HEK293 (cell line): Measurements from ENCODE around the gene DNASE1L3.

Source experiments
- CTCF ChIA-PET: fragments of 350-600 bp; formaldehyde crosslinking; extraction: SDS; loops from one replicate; lab custom pipeline; 2021; ENCODE audit warnings: antibody characterized with exemption; lab: Yijun Ruan, JAX
- POLR2A ChIA-PET: fragments of 300-600 bp; formaldehyde crosslinking; extraction: SDS; loops from one replicate; lab custom pipeline; 2020; ENCODE audit warnings: antibody characterized with exemption, inconsistent platforms; lab: Yijun Ruan, JAX
- H3K27ac ChIP-seq: fragments of 200-500 bp; sonication (Bioruptor generic); 2 replicates; pipeline ENCODE4 v1.5.1; 2014; ENCODE audit warnings: low read depth, low read length, control low read depth, inconsistent platforms; ENCODE audit errors: extremely low read depth
- H3K36me3 ChIP-seq, 2 experiments: fragments of 200-500 bp in 1 of 2; sonication (Bioruptor generic) in 1 of 2; 1 replicate in 1 of 2; 2 replicates in 1 of 2; pipeline ENCODE4 v1.5.1; 2014 to 2017; ENCODE audit warnings: inconsistent platforms in 2 of 2, low read length in 2 of 2; ENCODE audit not compliant: control insufficient read depth in 2 of 2, insufficient read depth in 1 of 2
- H3K4me1 ChIP-seq: fragments of 200-500 bp; sonication (Bioruptor generic); 2 replicates; pipeline ENCODE4 v1.5.1; 2014; ENCODE audit warnings: mild to moderate bottlenecking, low read length, inconsistent platforms; ENCODE audit not compliant: control insufficient read depth, insufficient read depth
- H3K4me3 ChIP-seq: 2 replicates; pipeline ENCODE4 v1.5.1; 2011; ENCODE audit warnings: low read depth, mild to moderate bottlenecking, control low read depth, low read length, moderate library complexity
- H3K9me3 ChIP-seq: fragments of 200-500 bp; sonication (Bioruptor generic); 2 replicates; pipeline ENCODE4 v1.5.1; 2014; ENCODE audit warnings: low read depth, low read length, inconsistent platforms; ENCODE audit not compliant: control insufficient read depth, insufficient read depth
- EGR2 ChIP-seq: fragments of 450-650 bp; formaldehyde crosslinking; IDR thresholded peaks from 2 replicates; pipeline ENCODE4 v1.5.1; 2016; ENCODE audit warnings: low read depth, missing biosample characterization, missing genetic modification characterization
- IKZF3 ChIP-seq: fragments of 450-650 bp; IDR thresholded peaks from 2 replicates; pipeline ENCODE4 v1.5.0; 2018; ENCODE audit warnings: missing biosample characterization, mild to moderate bottlenecking, missing genetic modification characterization, moderate library complexity
- KLF10 ChIP-seq: fragments of 450-650 bp; IDR thresholded peaks from 2 replicates; pipeline ENCODE4 v1.5.1; 2018; ENCODE audit warnings: missing biosample characterization, mild to moderate bottlenecking, missing genetic modification characterization
- KLF8 ChIP-seq: fragments of 450-650 bp; formaldehyde crosslinking; IDR thresholded peaks from 2 replicates; pipeline ENCODE4 v1.5.1; 2016; ENCODE audit warnings: missing biosample characterization, missing genetic modification characterization
- SP2 ChIP-seq: fragments of 450-650 bp; formaldehyde crosslinking; IDR thresholded peaks from 2 replicates; pipeline ENCODE4 v1.5.1; 2016; ENCODE audit warnings: missing biosample characterization, missing genetic modification characterization
- ZNF169 ChIP-seq: fragments of 450-650 bp; formaldehyde crosslinking; IDR thresholded peaks from 2 replicates; pipeline ENCODE4 v1.5.1; 2016; ENCODE audit warnings: missing biosample characterization, missing genetic modification characterization
- ZNF221 ChIP-seq: fragments of 450-650 bp; formaldehyde crosslinking; IDR thresholded peaks from 2 replicates; pipeline ENCODE4 v1.5.1; 2017; ENCODE audit warnings: missing biosample characterization, missing genetic modification characterization, borderline replicate concordance
- ZNF48 ChIP-seq: fragments of 450-650 bp; formaldehyde crosslinking; IDR thresholded peaks from 2 replicates; pipeline ENCODE4 v1.5.1; 2016; ENCODE audit warnings: missing biosample characterization, missing genetic modification characterization
- ZNF610 ChIP-seq: fragments of 450-650 bp; formaldehyde crosslinking; IDR thresholded peaks from 2 replicates; pipeline ENCODE4 v1.5.1; 2016; ENCODE audit warnings: missing biosample characterization, missing genetic modification characterization, borderline replicate concordance
- ZNF76 ChIP-seq: fragments of 450-650 bp; formaldehyde crosslinking; IDR thresholded peaks from 2 replicates; pipeline ENCODE4; 2016; ENCODE audit warnings: low read depth, missing biosample characterization, missing genetic modification characterization, borderline replicate concordance
- ZNF837 ChIP-seq: fragments of 450-650 bp; formaldehyde crosslinking; IDR thresholded peaks from 2 replicates; pipeline ENCODE4 v1.5.1; 2016; ENCODE audit warnings: missing biosample characterization, missing genetic modification characterization
- TF ChIP-seq, protein P1 (sequence below): fragments of 450-650 bp; formaldehyde crosslinking; IDR thresholded peaks from 2 replicates; pipeline ENCODE4 v1.5.1; 2017; ENCODE audit warnings: missing biosample characterization, missing genetic modification characterization
- TF ChIP-seq, protein P2 (sequence below): fragments of 450-650 bp; formaldehyde crosslinking; IDR thresholded peaks from 2 replicates; pipeline ENCODE4 v1.5.1; 2016; ENCODE audit warnings: missing biosample characterization, missing genetic modification characterization, borderline replicate concordance
- TF ChIP-seq, protein P3 (sequence below): fragments of 450-650 bp; formaldehyde crosslinking; IDR thresholded peaks from 2 replicates; pipeline ENCODE4 v1.5.1; 2016; ENCODE audit warnings: missing biosample characterization, missing genetic modification characterization, low read depth
- TF ChIP-seq, protein P4 (sequence below): fragments of 450-650 bp; formaldehyde crosslinking; IDR thresholded peaks from 2 replicates; pipeline ENCODE4 v1.5.1; 2016; ENCODE audit warnings: missing biosample characterization, missing genetic modification characterization
- TF ChIP-seq, protein P5 (sequence below): fragments of 450-650 bp; formaldehyde crosslinking; IDR thresholded peaks from 2 replicates; pipeline ENCODE4 v1.5.1; 2016; ENCODE audit warnings: missing biosample characterization, missing genetic modification characterization

The DNASE1L3 gene

DNA sequence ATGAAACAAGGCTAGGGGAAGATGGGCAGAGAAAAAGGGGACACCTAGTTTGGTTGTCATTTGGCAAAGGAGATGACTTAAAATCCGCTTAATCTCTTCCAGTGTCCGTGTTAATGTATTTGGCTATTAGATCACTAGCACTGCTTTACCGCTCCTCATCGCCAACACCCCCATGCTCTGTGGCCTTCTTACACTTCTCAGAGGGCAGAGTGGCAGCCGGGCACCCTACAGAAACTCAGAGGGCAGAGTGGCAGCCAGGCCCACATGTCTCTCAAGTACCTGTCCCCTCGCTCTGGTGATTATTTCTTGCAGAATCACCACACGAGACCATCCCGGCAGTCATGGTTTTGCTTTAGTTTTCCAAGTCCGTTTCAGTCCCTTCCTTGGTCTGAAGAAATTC lies 39.6 kb downstream of the DNASE1L3 start (continued):
- TF ChIP-seq, protein P1, sequence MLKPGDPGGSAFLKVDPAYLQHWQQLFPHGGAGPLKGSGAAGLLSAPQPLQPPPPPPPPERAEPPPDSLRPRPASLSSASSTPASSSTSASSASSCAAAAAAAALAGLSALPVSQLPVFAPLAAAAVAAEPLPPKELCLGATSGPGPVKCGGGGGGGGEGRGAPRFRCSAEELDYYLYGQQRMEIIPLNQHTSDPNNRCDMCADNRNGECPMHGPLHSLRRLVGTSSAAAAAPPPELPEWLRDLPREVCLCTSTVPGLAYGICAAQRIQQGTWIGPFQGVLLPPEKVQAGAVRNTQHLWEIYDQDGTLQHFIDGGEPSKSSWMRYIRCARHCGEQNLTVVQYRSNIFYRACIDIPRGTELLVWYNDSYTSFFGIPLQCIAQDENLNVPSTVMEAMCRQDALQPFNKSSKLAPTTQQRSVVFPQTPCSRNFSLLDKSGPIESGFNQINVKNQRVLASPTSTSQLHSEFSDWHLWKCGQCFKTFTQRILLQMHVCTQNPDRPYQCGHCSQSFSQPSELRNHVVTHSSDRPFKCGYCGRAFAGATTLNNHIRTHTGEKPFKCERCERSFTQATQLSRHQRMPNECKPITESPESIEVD (tag by site-specific recombination) = no peak
- TF ChIP-seq, protein P2, sequence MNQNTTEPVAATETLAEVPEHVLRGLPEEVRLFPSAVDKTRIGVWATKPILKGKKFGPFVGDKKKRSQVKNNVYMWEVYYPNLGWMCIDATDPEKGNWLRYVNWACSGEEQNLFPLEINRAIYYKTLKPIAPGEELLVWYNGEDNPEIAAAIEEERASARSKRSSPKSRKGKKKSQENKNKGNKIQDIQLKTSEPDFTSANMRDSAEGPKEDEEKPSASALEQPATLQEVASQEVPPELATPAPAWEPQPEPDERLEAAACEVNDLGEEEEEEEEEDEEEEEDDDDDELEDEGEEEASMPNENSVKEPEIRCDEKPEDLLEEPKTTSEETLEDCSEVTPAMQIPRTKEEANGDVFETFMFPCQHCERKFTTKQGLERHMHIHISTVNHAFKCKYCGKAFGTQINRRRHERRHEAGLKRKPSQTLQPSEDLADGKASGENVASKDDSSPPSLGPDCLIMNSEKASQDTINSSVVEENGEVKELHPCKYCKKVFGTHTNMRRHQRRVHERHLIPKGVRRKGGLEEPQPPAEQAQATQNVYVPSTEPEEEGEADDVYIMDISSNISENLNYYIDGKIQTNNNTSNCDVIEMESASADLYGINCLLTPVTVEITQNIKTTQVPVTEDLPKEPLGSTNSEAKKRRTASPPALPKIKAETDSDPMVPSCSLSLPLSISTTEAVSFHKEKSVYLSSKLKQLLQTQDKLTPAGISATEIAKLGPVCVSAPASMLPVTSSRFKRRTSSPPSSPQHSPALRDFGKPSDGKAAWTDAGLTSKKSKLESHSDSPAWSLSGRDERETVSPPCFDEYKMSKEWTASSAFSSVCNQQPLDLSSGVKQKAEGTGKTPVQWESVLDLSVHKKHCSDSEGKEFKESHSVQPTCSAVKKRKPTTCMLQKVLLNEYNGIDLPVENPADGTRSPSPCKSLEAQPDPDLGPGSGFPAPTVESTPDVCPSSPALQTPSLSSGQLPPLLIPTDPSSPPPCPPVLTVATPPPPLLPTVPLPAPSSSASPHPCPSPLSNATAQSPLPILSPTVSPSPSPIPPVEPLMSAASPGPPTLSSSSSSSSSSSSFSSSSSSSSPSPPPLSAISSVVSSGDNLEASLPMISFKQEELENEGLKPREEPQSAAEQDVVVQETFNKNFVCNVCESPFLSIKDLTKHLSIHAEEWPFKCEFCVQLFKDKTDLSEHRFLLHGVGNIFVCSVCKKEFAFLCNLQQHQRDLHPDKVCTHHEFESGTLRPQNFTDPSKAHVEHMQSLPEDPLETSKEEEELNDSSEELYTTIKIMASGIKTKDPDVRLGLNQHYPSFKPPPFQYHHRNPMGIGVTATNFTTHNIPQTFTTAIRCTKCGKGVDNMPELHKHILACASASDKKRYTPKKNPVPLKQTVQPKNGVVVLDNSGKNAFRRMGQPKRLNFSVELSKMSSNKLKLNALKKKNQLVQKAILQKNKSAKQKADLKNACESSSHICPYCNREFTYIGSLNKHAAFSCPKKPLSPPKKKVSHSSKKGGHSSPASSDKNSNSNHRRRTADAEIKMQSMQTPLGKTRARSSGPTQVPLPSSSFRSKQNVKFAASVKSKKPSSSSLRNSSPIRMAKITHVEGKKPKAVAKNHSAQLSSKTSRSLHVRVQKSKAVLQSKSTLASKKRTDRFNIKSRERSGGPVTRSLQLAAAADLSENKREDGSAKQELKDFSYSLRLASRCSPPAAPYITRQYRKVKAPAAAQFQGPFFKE = no peak
- TF ChIP-seq ZNF837 (tag by site-specific recombination) = no peak

DNA sequence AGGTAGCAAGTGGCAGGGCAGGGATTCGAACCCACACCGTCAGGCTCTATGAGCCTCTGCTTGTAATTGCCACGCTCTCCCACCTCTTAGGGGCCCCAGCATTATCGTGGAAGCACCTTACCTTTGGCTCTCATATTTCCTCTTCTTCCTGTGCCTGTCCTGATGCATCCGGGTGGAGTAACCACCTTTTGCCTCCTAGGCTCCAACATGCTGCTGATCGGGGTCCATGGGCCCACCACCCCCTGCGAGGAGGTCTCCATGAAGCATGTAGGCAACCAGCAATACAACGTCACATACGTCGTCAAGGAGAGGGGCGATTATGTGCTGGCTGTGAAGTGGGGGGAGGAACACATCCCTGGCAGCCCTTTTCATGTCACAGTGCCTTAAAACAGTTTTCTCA lies 40.4 kb downstream of the DNASE1L3 start:
- ChIA-PET CTCF (no interaction called here), POLR2A (no interaction called here)
- Histone ChIP-seq H3K9me3 (no peaks in the 10 kb centered on the region), H3K36me3 (peaks cover 0 to 51% of the 10 kb centered on the region in 2 experiments; a peak in 1 of 3 replicates), H3K4me3 (no peak overlapping the region), H3K27ac (no peak overlapping the region), H3K4me1 (no peaks in the 10 kb centered on the region)
- no peak for TF ChIP-seq KLF10 (tag by site-specific recombination)
- TF ChIP-seq ZNF76 (tag by site-specific recombination) = no peak
- no peak for TF ChIP-seq KLF8 (tag by site-specific recombination)
- no peak for TF ChIP-seq ZNF169
- TF ChIP-seq ZNF610 (tag by site-specific recombination) = no peak
- TF ChIP-seq SP2 = no peak
- no peak for TF ChIP-seq ZNF221 (tag by site-specific recombination)
- TF ChIP-seq, protein P3, sequence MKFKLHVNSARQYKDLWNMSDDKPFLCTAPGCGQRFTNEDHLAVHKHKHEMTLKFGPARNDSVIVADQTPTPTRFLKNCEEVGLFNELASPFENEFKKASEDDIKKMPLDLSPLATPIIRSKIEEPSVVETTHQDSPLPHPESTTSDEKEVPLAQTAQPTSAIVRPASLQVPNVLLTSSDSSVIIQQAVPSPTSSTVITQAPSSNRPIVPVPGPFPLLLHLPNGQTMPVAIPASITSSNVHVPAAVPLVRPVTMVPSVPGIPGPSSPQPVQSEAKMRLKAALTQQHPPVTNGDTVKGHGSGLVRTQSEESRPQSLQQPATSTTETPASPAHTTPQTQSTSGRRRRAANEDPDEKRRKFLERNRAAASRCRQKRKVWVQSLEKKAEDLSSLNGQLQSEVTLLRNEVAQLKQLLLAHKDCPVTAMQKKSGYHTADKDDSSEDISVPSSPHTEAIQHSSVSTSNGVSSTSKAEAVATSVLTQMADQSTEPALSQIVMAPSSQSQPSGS (tag by site-specific recombination) = no peak
- no peak for TF ChIP-seq EGR2 (tag by site-specific recombination)
- TF ChIP-seq, protein P4, sequence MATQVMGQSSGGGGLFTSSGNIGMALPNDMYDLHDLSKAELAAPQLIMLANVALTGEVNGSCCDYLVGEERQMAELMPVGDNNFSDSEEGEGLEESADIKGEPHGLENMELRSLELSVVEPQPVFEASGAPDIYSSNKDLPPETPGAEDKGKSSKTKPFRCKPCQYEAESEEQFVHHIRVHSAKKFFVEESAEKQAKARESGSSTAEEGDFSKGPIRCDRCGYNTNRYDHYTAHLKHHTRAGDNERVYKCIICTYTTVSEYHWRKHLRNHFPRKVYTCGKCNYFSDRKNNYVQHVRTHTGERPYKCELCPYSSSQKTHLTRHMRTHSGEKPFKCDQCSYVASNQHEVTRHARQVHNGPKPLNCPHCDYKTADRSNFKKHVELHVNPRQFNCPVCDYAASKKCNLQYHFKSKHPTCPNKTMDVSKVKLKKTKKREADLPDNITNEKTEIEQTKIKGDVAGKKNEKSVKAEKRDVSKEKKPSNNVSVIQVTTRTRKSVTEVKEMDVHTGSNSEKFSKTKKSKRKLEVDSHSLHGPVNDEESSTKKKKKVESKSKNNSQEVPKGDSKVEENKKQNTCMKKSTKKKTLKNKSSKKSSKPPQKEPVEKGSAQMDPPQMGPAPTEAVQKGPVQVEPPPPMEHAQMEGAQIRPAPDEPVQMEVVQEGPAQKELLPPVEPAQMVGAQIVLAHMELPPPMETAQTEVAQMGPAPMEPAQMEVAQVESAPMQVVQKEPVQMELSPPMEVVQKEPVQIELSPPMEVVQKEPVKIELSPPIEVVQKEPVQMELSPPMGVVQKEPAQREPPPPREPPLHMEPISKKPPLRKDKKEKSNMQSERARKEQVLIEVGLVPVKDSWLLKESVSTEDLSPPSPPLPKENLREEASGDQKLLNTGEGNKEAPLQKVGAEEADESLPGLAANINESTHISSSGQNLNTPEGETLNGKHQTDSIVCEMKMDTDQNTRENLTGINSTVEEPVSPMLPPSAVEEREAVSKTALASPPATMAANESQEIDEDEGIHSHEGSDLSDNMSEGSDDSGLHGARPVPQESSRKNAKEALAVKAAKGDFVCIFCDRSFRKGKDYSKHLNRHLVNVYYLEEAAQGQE (tag by site-specific recombination) = no peak
- TF ChIP-seq, protein P5, sequence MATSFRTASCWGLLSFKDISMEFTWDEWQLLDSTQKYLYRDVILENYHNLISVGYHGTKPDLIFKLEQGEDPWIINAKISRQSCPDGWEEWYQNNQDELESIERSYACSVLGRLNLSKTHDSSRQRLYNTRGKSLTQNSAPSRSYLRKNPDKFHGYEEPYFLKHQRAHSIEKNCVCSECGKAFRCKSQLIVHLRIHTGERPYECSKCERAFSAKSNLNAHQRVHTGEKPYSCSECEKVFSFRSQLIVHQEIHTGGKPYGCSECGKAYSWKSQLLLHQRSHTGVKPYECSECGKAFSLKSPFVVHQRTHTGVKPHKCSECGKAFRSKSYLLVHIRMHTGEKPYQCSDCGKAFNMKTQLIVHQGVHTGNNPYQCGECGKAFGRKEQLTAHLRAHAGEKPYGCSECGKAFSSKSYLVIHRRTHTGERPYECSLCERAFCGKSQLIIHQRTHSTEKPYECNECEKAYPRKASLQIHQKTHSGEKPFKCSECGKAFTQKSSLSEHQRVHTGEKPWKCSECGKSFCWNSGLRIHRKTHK (tag by site-specific recombination) = no peak
- TF ChIP-seq, protein P2 = no peak
- TF ChIP-seq ZNF48 (tag by site-specific recombination) = no peak
- no peak for TF ChIP-seq IKZF3
